AG10803 (cell line): ENCODE results near the gene TNFRSF9.

Experiments
- DNase-seq: peaks from one replicate; pipeline ENCODE4 v3.0.0; 2010; ENCODE audit warnings: low read depth
- H3K4me3 ChIP-seq: 2 replicates; pipeline ENCODE4 v1.5.1; 2011; ENCODE audit warnings: mild to moderate bottlenecking, low read length, control low read depth
- TF ChIP-seq, protein P1 (sequence below): conservative IDR thresholded peaks from 2 replicates; pipeline ENCODE4 v1.5.1; 2011; ENCODE audit warnings: mild to moderate bottlenecking, low read length, control low read depth, inconsistent platforms

TNFRSF9 gene

DNA sequence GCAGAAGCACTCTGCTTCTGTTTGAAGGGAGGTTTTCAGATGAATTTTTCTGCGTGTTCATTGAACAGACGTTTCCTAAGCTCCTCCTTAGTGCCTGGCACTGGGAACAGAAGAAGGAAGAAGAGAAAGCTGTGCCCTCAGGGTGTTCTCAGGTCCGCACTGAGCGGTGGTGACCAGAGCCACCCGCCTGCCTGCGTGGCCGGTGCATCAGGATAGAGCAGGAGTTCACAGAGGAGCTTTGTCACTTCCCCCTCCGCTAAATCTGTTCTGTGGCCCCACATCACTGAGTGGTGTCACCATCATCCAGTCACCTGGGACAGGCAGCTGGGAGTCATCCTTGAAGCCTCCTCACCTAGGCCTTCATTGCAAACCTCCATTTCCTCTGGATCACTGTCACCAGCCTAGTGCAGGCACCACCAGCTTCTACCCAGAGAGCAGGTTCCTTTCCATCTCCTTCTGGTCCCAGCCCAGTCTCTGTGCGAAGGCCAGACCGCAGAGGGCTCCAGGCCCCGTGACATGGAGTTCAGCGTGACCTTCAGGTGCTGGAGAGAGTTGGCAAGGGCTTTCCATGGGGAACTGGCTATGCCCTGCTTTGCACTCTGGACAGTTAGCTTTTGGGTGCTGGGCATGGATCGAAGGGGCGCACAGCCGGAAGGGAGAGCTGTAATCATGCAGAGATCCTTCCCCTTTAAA lies 42.6 kb upstream of the TNFRSF9 start:
- no peak overlapping the region for H3K4me3 ChIP-seq
- TF ChIP-seq, protein P1, sequence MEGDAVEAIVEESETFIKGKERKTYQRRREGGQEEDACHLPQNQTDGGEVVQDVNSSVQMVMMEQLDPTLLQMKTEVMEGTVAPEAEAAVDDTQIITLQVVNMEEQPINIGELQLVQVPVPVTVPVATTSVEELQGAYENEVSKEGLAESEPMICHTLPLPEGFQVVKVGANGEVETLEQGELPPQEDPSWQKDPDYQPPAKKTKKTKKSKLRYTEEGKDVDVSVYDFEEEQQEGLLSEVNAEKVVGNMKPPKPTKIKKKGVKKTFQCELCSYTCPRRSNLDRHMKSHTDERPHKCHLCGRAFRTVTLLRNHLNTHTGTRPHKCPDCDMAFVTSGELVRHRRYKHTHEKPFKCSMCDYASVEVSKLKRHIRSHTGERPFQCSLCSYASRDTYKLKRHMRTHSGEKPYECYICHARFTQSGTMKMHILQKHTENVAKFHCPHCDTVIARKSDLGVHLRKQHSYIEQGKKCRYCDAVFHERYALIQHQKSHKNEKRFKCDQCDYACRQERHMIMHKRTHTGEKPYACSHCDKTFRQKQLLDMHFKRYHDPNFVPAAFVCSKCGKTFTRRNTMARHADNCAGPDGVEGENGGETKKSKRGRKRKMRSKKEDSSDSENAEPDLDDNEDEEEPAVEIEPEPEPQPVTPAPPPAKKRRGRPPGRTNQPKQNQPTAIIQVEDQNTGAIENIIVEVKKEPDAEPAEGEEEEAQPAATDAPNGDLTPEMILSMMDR: no peak
- no peak for DNase-seq

DNA sequence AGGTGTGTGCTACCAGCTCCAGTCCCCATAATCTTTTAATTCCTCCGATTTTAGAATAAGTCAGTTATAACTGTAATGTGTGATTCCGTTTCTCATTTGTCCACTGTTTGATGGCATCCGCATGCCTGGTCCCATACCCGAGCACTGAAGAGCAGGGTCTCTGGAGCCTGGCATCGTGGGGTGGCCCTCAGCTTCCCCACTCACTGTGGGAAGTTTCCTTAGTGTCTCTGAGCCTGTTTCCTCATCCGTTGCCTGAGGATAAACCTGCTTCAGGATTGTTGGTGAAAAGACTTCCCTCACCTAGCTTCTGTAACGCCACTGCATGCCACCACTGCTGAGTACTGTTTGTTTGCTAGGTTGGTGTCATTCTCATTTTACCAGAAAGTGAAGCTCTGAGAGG lies 40.3 kb upstream of the TNFRSF9 start:
- no peak overlapping the region for H3K4me3 ChIP-seq
- TF ChIP-seq, protein P1: no peak
- DNase-seq: no peak

DNA sequence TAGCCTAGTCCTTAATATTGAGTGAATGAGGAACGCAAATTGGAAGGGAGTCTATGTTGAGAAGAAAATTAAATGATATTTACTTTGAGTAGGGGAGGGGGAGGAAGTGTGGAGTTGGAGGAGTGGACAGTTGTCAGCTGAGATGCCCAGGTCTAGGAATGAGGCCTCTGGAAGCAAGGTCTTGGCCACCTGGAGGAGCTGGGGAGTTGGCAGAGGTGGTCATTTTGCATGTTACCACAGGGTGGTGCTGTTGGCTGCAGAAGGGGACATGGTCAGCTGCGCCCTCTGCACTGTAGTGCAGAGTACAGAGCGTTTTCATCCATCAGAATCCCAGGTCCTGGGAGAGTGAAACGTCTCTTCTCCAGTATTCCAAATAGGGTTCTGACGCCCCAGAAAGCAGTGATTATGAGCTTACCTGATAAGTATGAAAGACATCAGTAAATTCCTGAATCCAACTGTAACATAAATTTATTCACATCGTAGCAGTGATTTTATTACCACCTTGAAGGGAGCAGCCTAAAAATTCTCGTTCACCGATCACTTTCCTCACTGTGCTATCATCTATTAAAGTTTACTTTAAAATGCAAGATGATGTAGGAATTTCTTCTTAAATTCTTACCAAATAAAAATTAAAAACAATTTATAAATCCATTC lies 34.7 kb upstream of the TNFRSF9 start:
- no peak overlapping the region for H3K4me3 ChIP-seq
- TF ChIP-seq, protein P1: peak; percentile 96
- DNase-seq: peak; percentile 67

DNA sequence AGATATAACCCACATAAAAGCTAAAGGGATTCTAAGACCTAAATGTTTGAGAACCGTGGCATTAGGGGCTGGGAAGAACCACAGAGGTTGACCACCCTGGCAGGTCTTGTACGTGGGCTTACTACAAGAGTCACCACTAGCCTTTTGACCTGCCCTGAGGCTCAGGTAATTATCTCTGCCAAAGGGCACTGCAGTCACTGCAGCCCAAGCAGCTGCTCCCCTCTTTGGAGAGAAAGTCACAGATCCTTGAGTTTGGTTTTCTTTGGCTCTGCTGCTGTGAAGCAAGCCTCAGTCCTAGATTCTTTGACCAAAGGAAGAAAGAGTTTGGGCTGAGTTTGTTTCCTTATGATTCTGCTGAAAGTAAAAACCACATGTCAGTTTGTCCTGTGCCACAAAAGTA lies 32.4 kb upstream of the TNFRSF9 start:
- TF ChIP-seq, protein P1: no peak
- no peak for DNase-seq

DNA sequence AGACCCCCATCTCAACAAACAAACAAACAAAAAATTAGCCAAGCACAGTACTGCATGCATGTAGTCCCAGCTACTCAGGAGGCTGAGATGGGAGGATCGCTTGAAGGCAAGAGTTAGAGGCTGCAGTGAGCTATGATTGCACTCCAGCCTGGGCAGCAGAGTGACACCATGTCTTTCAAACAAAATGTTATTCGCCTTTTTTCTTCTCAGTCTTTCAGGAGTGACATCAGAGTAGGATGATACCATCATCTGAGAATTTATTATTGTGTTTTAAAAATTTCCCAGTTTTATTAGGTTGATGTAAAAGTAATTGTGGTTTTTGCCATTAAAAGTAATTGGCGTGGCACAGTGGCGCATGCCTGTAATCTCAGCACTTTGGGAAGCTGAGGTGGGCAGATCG lies 31.6 kb upstream of the TNFRSF9 start:
- DNase-seq: no peak
- TF ChIP-seq, protein P1: no peak
- H3K4me3 ChIP-seq: no peak overlapping the region

More for the DNA sequence above, 32.4 kb upstream of the TNFRSF9 start:
- no peak overlapping the region for H3K4me3 ChIP-seq

DNA sequence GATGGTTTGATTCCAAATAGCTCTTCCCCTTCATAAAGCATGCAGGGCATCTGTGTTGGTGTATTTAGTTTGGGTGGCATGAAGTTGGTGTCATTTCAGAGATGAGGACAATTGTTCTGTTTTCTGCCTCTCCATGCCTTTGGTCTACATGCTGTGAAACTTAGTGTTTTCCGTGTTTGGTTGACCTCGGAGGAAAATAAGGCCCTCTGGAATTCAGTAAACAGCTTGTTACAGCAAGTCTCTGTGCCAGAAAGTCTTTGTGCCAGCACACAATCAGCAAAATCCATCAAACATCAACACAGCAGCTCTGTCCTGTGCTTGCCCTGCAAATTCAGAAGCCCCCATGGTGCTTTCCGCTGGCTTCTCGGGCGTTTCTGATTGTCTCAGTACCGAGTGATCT lies 30.4 kb upstream of the TNFRSF9 start:
- no peak for DNase-seq
- TF ChIP-seq, protein P1: no peak
- H3K4me3 ChIP-seq: no peak overlapping the region

DNA sequence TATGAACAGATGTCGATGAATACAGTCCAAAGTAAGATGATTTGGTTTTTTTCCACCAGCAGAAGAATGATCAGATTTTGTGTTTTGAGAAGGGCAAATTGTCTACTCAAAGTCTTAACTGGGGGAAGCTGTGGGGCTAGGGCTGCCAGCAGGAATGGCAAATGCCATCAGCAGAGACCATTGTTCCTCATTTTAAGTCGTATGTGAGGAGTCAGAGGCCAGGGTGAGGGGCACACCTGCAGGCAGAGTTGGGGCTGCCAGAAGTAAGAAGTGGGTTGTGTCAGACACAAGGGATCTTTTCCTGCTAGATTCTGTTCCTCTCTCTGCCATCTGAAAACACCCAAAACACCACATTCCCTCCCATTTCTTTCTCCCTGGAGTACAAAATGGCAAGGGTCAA lies 29.6 kb upstream of the TNFRSF9 start:
- TF ChIP-seq, protein P1: no peak
- H3K4me3 ChIP-seq: no peak overlapping the region
- no peak for DNase-seq
